Heart left ventricle (tissue), 16 donors: ENCODE results near the gene CKMT2. TPM values are rescaled to one million over a fixed set of nuclear protein-coding genes. Genes with fewer than 3 reads are reported as not detected.

ENCODE experiments used
- ATAC-seq, 4 donors: fragments of 200-7000 bp; cut with Tn5 transposase; one replicate each; pipeline ENCODE4 v1.9.1; 2020 to 2022; ENCODE audit warnings: moderate library complexity in 4 of 4, mild to moderate bottlenecking in 3 of 4, moderate number of reproducible peaks in 1 of 4
- DNase-seq, 5 donors: peaks; one replicate each; pipeline ENCODE4 v3.0.0-alpha.2; 2020
- H3K27ac ChIP-seq, 12 donors: fragments of 200-600 bp; sonication (generic) in 4 of 12; one replicate each; pipeline versions ENCODE4 v1.5.0 to v1.8.0; 2016 to 2022; ENCODE audit warnings: mild to moderate bottlenecking in 2 of 12
- H3K27me3 ChIP-seq, 9 donors: fragments of 200-600 bp; sonication (generic) in 2 of 9; one replicate each; pipeline versions ENCODE4 v1.5.1 to v1.8.0; 2016 to 2022; ENCODE audit warnings: mild to moderate bottlenecking in 3 of 9
- H3K36me3 ChIP-seq, 9 donors: fragments of 200-600 bp; sonication (generic) in 2 of 9; one replicate each; pipeline versions ENCODE4 v1.5.0 to v1.8.0; 2018 to 2022; ENCODE audit warnings: mild to moderate bottlenecking in 2 of 9
- H3K4me1 ChIP-seq, 12 donors: fragments of 200-600 bp; sonication (generic) in 4 of 12; one replicate each; pipeline versions ENCODE4 v1.5.0 to v1.8.0; 2016 to 2022; ENCODE audit warnings: mild to moderate bottlenecking in 3 of 12
- H3K4me3 ChIP-seq, 12 donors: fragments of 200-600 bp; sonication (generic) in 4 of 12; one replicate each; pipeline versions ENCODE4 v1.5.0 to v1.8.0; 2017 to 2022; ENCODE audit warnings: mild to moderate bottlenecking in 9 of 12, moderate library complexity in 4 of 12
- H3K9me3 ChIP-seq, 12 donors: fragments of 200-600 bp; sonication (generic) in 4 of 12; one replicate each; pipeline versions ENCODE4 v1.5.0 to v1.8.0; 2016 to 2022; ENCODE audit warnings: mild to moderate bottlenecking in 1 of 12
- POLR2A ChIP-seq, 2 donors: fragments of 450-650 bp; IDR thresholded peaks; one replicate each; pipeline ENCODE4 v1.6.1; 2017; ENCODE audit warnings: antibody characterized with exemption in 2 of 2, mild to moderate bottlenecking in 2 of 2, moderate library complexity in 2 of 2
- WGBS, 4 donors: extraction: QIAGEN DNeasy Blood & Tissue Kit in 2 of 4; methylation state at CpG; one replicate each; pipeline versions ENCODE4 v1.1.5 to v1.1.7; 2013 to 2018; 5-methylcytosine and 5-hydroxymethylcytosine counted together
- intact Hi-C, 10 donors: fragments of 100-400 bp; cut with DNase I; formaldehyde crosslinking; loops; one replicate each; pipeline versions ENCODE4 v1.11.1 to v1.14.2; 2022
- polyA plus RNA-seq, 2 donors: library from polyadenylated mRNA; stranded (reverse); fragments of 200-250 nt; gene quantifications; one replicate each; pipeline ENCODE4 v1.2.3, GENCODE V29; 2013
- total RNA-seq, 9 donors: library from RNA; depleted of rRNA in 2 of 9; stranded (reverse); fragments of >200 nt in 2 of 9; fragmentation: NEBNext Ultra II Directional in 3 of 9; extraction: Animal tissue kit (Norgen Biotek cat#: 25700) in 3 of 9; gene quantifications; one replicate each; pipeline versions ENCODE4 v1.1.0 to v1.2.4, GENCODE V29; 2016 to 2023
- TF ChIP-seq, protein P1 (sequence below), 12 donors: fragments of 200-600 bp; sonication (generic) in 4 of 12; IDR thresholded peaks; one replicate each; pipeline versions ENCODE4 v1.5.0 to v1.8.0; 2018 to 2022; ENCODE audit warnings: antibody characterized with exemption in 12 of 12, mild to moderate bottlenecking in 5 of 12
- donor health status: ischemic (EF 13 %, LVEDD 7.1; RV severe dilation, severe dysfunction).
- donor health status: healthy with polysubstance abuse.
- donor health status: DM: no; HTN: yes; CAD: no.
- donor health status: DM: no; HTN: no; CAD: no.
- donor health status: ischemic (EF 25% LVEDD 6.9; RV normal size, moderate dysfunction).
- donor health status: ischemic (EF 25% LVEDD 5.7; RV mildly dilated, moderate dysfunction).
- donor health status: healthy.
- donor health status: DM: yes; HTN: yes; CAD: no.
- donor health status: ischemic (EF 35%, LVEDD 5.7; RV mildly dilated, moderate dysfunction).
- donor health status: nonischemic (EF 11% LVEDD 7.7; RV severe dilation, severe dysfunction).
- donor health status: DM: yes; HTN: yes; CAD: no.
- donor health status: PGD.
- donor health status: ischemic (EF 29% LVEDD 5.4; RV normal size, mild dysfunction).
- donor health status: nonischemic (EF 23%, LVEDD 6.1; RV moderate dilation, normal function).

Gene CKMT2
- total and polyA plus RNA-seq, 11 donors: 890 to 3,872 (median 1,758) TPM

DNA sequence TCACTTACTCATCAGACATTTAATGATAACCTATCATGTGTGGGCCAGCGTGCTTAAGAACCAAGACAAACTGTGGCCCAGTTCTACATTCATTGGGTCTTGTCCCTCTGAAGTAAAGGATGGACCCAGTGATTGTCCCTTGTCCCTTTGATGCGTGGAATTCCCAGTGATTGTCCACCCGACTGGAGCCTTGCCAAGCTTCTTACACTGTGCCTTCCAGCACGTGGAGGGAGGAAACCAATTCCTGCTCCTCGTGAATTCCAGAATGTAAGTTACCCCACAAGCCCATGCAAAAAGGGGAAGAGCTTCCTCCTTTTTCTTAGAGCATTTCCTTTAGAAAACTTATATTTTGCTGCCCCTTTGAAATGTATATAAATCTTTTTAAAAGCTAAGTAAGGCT is 7.9 kb downstream of the CKMT2 start:
- ATAC-seq: no peak
- 21 to 30% (median 24%) methylated on average over 5 of the region's 5 CpGs for WGBS, 4 donors
- Histone ChIP-seq H3K27ac (peak overlapping the region in 5 of 12 donors; percentile 6 to 95 (median 66)), H3K4me3 (no peak overlapping the region), H3K4me1 (peaks cover 0 to 97% (median 49%) of the 10 kb centered on the region in 12 donors), H3K27me3 (no peaks in the 10 kb centered on the region), H3K9me3 (no peaks in the 10 kb centered on the region), H3K36me3 (peaks cover 0 to 20% (median 4%) of the 10 kb centered on the region in 9 donors)
- intact Hi-C loops: loop anchor here in 2 of 10 donors (10.0 kb wide), 1 partner anchor 54 kb away; no protein-coding TSS in a partner anchor
- peak in 1 of 5 donors; percentile 35 for DNase-seq
- TF ChIP-seq POLR2A (IDR thresholded peaks at IDR 0.05): no peak
- TF ChIP-seq, protein P1, sequence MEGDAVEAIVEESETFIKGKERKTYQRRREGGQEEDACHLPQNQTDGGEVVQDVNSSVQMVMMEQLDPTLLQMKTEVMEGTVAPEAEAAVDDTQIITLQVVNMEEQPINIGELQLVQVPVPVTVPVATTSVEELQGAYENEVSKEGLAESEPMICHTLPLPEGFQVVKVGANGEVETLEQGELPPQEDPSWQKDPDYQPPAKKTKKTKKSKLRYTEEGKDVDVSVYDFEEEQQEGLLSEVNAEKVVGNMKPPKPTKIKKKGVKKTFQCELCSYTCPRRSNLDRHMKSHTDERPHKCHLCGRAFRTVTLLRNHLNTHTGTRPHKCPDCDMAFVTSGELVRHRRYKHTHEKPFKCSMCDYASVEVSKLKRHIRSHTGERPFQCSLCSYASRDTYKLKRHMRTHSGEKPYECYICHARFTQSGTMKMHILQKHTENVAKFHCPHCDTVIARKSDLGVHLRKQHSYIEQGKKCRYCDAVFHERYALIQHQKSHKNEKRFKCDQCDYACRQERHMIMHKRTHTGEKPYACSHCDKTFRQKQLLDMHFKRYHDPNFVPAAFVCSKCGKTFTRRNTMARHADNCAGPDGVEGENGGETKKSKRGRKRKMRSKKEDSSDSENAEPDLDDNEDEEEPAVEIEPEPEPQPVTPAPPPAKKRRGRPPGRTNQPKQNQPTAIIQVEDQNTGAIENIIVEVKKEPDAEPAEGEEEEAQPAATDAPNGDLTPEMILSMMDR (IDR thresholded peaks at IDR 0.05): no peak

DNA sequence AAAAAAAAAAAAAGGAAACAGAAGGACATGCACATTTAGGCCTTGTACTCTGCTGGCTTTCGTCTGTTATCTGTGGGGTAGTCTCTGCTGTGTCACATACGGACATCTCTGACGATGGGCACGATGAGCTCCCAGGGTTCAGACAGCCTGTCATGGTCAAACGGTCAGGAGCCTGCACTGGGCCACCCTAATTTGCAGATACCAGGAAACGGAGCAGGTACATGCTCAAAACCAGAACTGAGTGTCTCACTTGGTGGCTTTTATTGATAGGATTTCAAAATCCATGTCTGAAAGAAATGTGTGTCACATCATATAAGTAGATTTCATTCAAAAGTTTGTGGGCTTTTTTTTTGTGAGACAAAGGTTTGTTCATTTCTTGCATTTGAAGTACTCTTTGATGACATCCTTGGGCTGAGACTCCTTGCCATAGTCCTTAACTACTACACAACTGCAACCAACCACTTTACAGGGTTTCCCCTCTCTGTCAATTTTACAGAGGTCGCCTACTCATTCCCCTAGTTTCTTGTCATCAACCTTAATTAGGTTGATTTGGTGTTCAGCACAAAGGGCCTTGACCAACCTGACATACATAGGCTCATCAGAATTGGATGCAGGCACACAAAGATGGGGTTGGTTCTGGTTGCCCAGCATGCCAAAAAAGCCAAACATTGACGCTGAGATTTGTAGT is 9.0 kb downstream of the CKMT2 start:
- Histone ChIP-seq H3K27me3 (no peaks in the 10 kb centered on the region), H3K36me3 (peaks cover 0 to 20% (median 4%) of the 10 kb centered on the region in 9 donors), H3K9me3 (no peaks in the 10 kb centered on the region), H3K4me3 (no peak overlapping the region), H3K4me1 (peaks cover under 1 to 98% (median 58%) of the 10 kb centered on the region in 12 donors), H3K27ac (peak overlapping the region in 8 of 12 donors; percentile 0 to 95 (median 25))
- ATAC-seq: no peak
- TF ChIP-seq, protein P1 (IDR thresholded peaks at IDR 0.05): no peak
- TF ChIP-seq POLR2A (IDR thresholded peaks at IDR 0.05): no peak
- intact Hi-C loops: loop anchor here in 2 of 10 donors (10.0 kb wide), 1 partner anchor 53 kb away; no protein-coding TSS in a partner anchor
- WGBS, 4 donors: 50 to 66% (median 57%) methylated on average over 8 of the region's 8 CpGs
- DNase-seq: no peak

DNA sequence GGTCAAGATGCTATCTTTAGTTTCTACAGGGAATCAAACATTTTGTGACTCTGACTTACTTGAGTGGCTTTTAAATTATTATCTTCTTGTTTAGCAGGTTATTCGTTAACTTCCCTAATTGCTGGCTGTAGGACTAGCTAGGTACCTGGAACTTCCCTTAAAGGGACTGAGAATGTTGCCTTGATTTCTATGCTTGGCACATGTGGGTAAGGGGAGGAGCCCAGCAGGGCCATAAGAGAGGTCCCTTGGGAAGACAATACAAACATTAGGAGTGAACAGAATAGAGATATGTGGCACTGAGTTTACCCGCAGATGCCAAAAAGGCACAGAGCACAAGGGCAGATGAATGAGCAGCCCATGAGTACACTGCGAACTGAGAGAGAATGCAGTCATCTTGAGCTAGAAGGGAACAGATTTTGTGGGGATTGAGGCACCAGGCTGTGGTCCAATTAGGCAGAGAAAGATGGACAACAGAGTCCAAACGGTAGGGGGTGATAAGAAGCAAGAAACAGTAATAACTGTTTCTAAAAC is 9.8 kb downstream of the CKMT2 start:
- 36 to 44% (median 37%) methylated on average over 4 of the region's 4 CpGs for WGBS, 4 donors
- intact Hi-C loops: loop anchor here in 2 of 10 donors (10.0 kb wide), 1 partner anchor 52 kb away; no protein-coding TSS in a partner anchor

More for the DNA sequence above, 9.8 kb downstream of the CKMT2 start:
- H3K36me3 ChIP-seq: peaks cover 0 to 20% (median 4%) of the 10 kb centered on the region in 9 donors
- no peak overlapping the region for H3K4me3 ChIP-seq
- no peaks in the 10 kb centered on the region for H3K27me3 ChIP-seq
- no peak for TF ChIP-seq POLR2A (IDR thresholded peaks at IDR 0.05)
- TF ChIP-seq, protein P1 (IDR thresholded peaks at IDR 0.05): no peak
- H3K27ac ChIP-seq: peak overlapping the region in 10 of 12 donors; percentile 0 to 95 (median 30)
- H3K9me3 ChIP-seq: no peaks in the 10 kb centered on the region
- no peak for DNase-seq
- H3K4me1 ChIP-seq: peaks cover 5 to 99% (median 65%) of the 10 kb centered on the region in 12 donors
- ATAC-seq: peak; percentile 23 to 60 (median 43)
